ENCODE data around the gene PFKP.

- no peak for TF ChIP-seq CTCF (IDR thresholded peaks at IDR 0.05; ENCODE audit: low read depth, low read length, poor library complexity, severe bottlenecking)
- no peak for TF ChIP-seq EZH2phosphoT487 (IDR thresholded peaks at IDR 0.05; ENCODE audit: borderline replicate concordance, low read length)
These were observed 72.9 kb downstream of the PFKP start for GRCh38 chr10:3140280-3140679.

Measured in DOHH2 (cell line).